HEK293 (cell line): ENCODE results near the gene RPN1.

Experiments
- PATZ1 ChIP-seq: fragments of 450-650 bp; formaldehyde crosslinking; IDR thresholded peaks from 2 replicates; pipeline ENCODE4 v1.5.1; 2016; ENCODE audit warnings: missing biosample characterization, missing genetic modification characterization
- PRDM2 ChIP-seq: fragments of 450-650 bp; formaldehyde crosslinking; IDR thresholded peaks from 2 replicates; pipeline ENCODE4 v1.5.1; 2016; ENCODE audit warnings: missing biosample characterization, missing genetic modification characterization, borderline replicate concordance
- SALL2 ChIP-seq: fragments of 450-650 bp; formaldehyde crosslinking; IDR thresholded peaks from 2 replicates; pipeline ENCODE4 v1.5.0; 2017; ENCODE audit warnings: missing biosample characterization, mild to moderate bottlenecking, missing genetic modification characterization, borderline replicate concordance
- ZNF37A ChIP-seq: fragments of 450-650 bp; IDR thresholded peaks from 2 replicates; pipeline ENCODE4 v1.5.1; 2018; ENCODE audit warnings: missing biosample characterization, missing genetic modification characterization
- ZNF391 ChIP-seq: fragments of 450-650 bp; formaldehyde crosslinking; IDR thresholded peaks from 2 replicates; pipeline ENCODE4 v1.5.1; 2016; ENCODE audit warnings: low read depth, missing biosample characterization, missing genetic modification characterization, borderline replicate concordance
- ZNF394 ChIP-seq: fragments of 450-650 bp; formaldehyde crosslinking; IDR thresholded peaks from 2 replicates; pipeline ENCODE4 v1.5.1; 2016; ENCODE audit warnings: missing biosample characterization, missing genetic modification characterization, mild to moderate bottlenecking, moderate library complexity, borderline replicate concordance
- ZNF423 ChIP-seq: fragments of 450-650 bp; formaldehyde crosslinking; IDR thresholded peaks from 2 replicates; pipeline ENCODE4 v1.5.1; 2016; ENCODE audit warnings: missing biosample characterization, missing genetic modification characterization
- ZNF473 ChIP-seq: fragments of 450-650 bp; formaldehyde crosslinking; IDR thresholded peaks from 2 replicates; pipeline ENCODE4 v1.5.1; 2017; ENCODE audit warnings: missing biosample characterization, missing genetic modification characterization
- ZNF48 ChIP-seq: fragments of 450-650 bp; formaldehyde crosslinking; IDR thresholded peaks from 2 replicates; pipeline ENCODE4 v1.5.1; 2016; ENCODE audit warnings: missing biosample characterization, missing genetic modification characterization
- ZNF571 ChIP-seq: fragments of 450-650 bp; formaldehyde crosslinking; IDR thresholded peaks from 2 replicates; pipeline ENCODE4 v1.5.0; 2017; ENCODE audit warnings: missing biosample characterization, missing genetic modification characterization
- TF ChIP-seq, protein P1 (sequence below): fragments of 450-650 bp; formaldehyde crosslinking; conservative IDR thresholded peaks from 2 replicates; pipeline ENCODE4 v1.5.1; 2016; ENCODE audit warnings: low read depth, missing biosample characterization, missing genetic modification characterization
- TF ChIP-seq, protein P2 (sequence below): fragments of 450-650 bp; formaldehyde crosslinking; IDR thresholded peaks from 2 replicates; pipeline ENCODE4 v1.5.1; 2016; ENCODE audit warnings: missing biosample characterization, missing genetic modification characterization

RPN1 gene

DNA sequence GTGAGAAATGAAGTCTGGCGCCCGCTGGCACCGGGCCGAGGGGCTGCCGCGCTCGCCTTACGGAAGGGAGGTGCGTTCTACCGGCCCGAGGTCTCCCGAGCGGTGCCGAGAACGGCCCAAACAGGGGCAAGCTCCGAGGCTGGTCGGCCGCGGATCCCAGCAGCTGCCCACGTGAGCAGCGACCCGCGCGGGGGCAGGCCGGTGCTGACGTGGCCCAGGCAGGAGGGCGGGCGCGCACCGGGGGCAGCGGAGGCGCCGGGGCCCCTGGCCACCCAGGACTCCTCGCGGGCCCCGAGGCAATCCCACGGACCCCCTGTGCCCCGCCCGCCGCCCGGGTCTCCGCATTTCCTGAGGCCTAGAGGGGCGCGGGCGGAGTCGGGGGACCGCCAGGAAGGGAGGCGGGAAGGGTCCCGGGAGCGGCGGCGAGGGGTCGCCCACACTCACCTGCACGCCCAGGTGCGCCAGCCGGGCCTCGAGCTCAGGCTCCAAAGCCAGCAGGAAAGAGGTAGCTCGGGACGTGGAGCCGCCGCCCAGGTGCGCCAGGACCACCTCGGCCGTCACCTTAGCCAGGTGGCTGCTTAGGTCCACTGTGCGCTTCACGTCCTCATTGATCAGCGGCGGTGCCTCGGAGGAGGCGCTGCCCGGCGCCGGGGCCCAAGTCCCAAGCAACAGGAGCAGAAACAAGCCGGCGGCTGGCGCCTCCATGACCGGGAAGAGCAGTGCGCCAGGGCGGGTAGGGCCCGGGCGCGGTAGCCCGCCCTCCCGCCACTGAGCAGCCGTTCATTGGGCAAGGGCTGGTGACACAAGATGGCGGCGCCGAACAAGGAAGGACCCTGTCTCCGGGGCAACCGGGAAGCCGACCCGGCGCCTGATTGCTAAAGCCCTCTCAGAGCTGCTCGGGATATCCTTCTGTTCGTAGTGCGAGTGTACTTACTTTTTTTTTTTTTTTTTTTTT is at the start of gene RPN1 (continued):
- TF ChIP-seq PRDM2 (tag by site-specific recombination) (no peak), ZNF37A (tag by site-specific recombination) (no peak), ZNF423 (tag by site-specific recombination) (no peak), SALL2 (tag by site-specific recombination) (no peak), ZNF394 (tag by site-specific recombination) (no peak), ZNF571 (tag by site-specific recombination) (no peak), PATZ1 (tag by site-specific recombination) (peak; percentile 38; the same call in 1 of the 2 replicates), ZNF473 (tag by site-specific recombination) (no peak), ZNF391 (no peak), ZNF48 (no peak)
- TF ChIP-seq, protein P1, sequence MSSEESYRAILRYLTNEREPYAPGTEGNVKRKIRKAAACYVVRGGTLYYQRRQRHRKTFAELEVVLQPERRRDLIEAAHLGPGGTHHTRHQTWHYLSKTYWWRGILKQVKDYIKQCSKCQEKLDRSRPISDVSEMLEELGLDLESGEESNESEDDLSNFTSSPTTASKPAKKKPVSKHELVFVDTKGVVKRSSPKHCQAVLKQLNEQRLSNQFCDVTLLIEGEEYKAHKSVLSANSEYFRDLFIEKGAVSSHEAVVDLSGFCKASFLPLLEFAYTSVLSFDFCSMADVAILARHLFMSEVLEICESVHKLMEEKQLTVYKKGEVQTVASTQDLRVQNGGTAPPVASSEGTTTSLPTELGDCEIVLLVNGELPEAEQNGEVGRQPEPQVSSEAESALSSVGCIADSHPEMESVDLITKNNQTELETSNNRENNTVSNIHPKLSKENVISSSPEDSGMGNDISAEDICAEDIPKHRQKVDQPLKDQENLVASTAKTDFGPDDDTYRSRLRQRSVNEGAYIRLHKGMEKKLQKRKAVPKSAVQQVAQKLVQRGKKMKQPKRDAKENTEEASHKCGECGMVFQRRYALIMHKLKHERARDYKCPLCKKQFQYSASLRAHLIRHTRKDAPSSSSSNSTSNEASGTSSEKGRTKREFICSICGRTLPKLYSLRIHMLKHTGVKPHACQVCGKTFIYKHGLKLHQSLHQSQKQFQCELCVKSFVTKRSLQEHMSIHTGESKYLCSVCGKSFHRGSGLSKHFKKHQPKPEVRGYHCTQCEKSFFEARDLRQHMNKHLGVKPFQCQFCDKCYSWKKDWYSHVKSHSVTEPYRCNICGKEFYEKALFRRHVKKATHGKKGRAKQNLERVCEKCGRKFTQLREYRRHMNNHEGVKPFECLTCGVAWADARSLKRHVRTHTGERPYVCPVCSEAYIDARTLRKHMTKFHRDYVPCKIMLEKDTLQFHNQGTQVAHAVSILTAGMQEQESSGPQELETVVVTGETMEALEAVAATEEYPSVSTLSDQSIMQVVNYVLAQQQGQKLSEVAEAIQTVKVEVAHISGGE (tag by site-specific recombination) = no peak
- TF ChIP-seq, protein P2, sequence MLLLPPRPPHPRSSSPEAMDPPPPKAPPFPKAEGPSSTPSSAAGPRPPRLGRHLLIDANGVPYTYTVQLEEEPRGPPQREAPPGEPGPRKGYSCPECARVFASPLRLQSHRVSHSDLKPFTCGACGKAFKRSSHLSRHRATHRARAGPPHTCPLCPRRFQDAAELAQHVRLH (tag by site-specific recombination) = no peak
